Posterior vena cava (tissue), 2 donors: ENCODE results near the gene SLC7A5. TPM values are rescaled to one million over a fixed set of nuclear protein-coding genes. Genes with fewer than 3 reads are reported as not detected.
"Not testable (repeated sequence)": the region's sequence is repeated elsewhere in the genome, so short reads cannot be mapped to it uniquely, and the experiment has no call there.

ENCODE experiments used
- DNase-seq: peaks from one replicate; pipeline ENCODE4 v3.0.0-alpha.2; 2020; ENCODE audit warnings: low spot score
- intact Hi-C, 2 donors: fragments of 100-400 bp; cut with DNase I; formaldehyde crosslinking; loops; one replicate each; pipeline versions ENCODE4 v1.14.1 to v1.14.2; 2022 to 2023
- microRNA-seq, 2 donors: library from miRNA; unstranded; fragments of <30 nt; microRNA quantifications; one replicate each; pipeline ENCODE4 v1.2.0, GENCODE V29; 2020 to 2021; ENCODE audit warnings: borderline microRNAs expressed in 2 of 2
- total RNA-seq, 2 donors: library from RNA; stranded (reverse); fragmentation: NEBNext Ultra II Directional; extraction: Animal tissue kit (Norgen Biotek cat#: 25700); gene quantifications; one replicate each; pipeline ENCODE4 v1.2.1, GENCODE V29; 2021
- donor health status: DM: yes; HTN: yes; CAD: no.
- donor health status: DM: yes; HTN: yes; CAD: no.

The SLC7A5 gene
- total RNA-seq, 2 donors from 2014 or later = 13.6 to 17.7 TPM

GRCh38 chr16:87791295-87792204 lies 77.8 kb downstream of the SLC7A5 start:
- DNase-seq = no peak
- intact Hi-C loops = no loop called here

DNA sequence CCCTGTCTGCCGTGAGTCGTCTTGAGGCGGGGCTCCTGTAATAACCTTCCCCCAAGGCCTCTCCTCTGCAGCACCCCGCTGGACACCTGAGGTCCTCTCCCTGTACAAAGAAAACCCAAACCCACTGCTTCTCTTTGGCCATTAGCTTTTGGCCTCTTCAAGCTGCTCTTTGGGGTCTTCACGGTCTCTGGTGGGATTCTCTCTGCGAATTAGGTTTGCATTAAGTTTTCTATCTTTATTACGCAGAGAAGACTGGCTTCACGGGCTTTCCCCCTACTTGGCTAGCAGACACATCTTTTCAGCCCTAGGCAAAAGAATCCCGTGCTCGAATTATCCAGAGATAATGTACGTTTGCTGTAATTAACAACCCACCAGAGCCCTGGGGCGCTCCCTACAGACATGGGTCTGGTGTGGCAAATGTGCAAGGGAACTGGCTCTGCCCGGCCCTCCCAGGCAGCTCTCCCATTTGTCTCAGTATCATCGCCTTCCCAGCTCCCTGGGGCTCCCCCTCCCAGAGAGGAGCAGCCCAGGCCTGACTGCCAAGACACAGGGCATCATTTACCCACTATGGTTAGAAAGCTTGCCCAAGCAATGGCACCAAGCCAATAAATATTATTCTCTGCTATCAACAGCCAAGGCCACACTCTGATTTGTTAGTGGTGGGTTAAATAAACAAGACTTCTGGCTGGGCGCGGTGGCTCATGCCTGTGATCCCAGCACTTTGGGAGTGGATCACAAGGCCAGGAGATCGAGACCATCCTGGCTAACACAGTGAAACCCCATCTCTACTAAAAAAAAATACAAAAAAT lies 78.8 kb downstream of the SLC7A5 start:
- DNase-seq = no peak

DNA sequence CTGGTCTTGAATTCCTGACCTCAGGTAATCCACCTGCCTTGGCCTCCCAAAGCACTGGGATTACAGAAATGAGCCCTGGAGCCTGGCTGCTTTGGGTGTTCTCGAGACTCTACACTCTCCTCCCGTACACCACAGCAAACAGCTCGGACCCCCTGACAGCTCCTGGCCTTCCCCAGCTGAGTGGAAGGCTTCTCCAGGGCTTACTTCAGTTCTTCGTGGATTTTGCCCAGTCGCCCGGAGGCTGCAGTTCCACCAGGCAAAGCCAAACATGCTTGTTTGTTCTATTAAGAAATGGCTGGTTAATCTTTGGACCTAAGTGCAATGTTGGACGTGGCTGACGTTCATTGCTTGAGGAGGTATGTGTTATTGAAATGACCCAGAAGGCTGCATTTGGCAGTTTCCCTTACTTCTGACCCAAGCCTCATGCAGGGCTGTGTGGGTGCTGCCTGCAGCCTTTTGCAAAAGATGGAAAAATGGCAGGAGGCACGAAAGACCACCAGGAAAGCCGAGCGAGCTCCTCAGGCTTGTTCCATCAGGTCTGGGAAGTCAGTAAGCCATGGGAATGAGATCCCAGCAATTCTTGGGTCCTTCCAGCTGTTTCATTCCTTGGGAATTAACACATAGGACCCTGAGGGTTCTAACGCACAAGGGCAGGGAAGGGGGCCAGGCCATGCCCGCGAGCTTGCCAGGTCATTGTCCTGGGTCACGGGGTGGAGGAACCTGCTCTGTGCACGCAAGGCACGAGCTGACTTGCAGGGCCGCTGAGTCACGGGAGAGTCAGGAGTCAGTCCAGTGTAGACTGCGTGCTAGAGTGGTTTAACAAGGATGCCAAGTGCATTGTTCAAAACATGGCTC lies 79.6 kb downstream of the SLC7A5 start:
- intact Hi-C loops = no loop called here
- no peak for DNase-seq

More for the DNA sequence above, 78.8 kb downstream of the SLC7A5 start:
- intact Hi-C loops = no loop called here

GRCh38 chr16:87788730-87789436 lies 80.4 kb downstream of the SLC7A5 start:
- intact Hi-C loops, DNase-seq: not testable (repeated sequence)

GRCh38 chr16:87787451-87788091 lies 81.7 kb downstream of the SLC7A5 start:
- intact Hi-C loops, DNase-seq: not testable (repeated sequence)

DNA sequence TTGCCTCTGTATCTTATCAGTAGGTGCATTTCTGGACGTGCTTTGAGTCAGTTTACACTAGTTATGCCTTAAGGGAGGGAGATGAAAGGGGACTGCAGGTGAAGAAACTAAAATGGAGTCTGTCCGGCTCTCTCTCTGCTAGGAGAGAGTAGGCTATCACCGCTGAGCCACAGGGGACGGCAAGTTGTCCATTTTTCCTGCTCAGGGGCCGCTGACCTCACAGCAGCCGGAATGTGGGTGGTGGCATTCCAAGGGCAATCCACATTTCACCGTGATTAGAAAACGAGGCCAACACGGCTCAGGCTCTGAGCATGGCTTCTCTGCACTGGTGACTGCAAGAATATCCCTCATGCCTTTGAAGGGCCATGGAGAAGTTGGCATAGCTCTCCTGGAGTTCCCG lies 84.5 kb downstream of the SLC7A5 start:
- intact Hi-C loops = loop anchor here in 1 of 2 donors (5.0 kb wide), 1 partner anchor 87 kb away; no protein-coding TSS in a partner anchor

DNA sequence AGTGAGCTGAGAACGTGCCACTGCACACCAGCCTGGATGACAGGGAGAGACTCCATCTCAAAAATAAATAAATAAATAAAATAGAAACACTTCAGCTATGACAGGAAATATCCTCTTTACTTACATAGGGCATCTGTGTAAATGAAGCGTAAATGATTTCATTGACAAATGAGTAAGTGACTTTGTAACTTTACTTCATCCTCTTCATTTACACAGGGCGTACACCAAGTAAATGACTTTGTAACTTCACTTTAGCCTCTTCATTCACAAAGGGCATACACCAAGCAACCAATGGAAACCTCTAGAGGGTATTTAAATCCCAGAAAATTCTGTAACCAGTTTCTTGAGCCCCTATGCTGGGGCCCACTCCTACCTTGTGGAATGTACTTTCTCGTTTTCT lies 87.3 kb downstream of the SLC7A5 start:
- intact Hi-C loops = loop anchor here in 1 of 2 donors (5.0 kb wide), 1 partner anchor 90 kb away; no protein-coding TSS in a partner anchor
- DNase-seq = no peak

More for the DNA sequence above, 84.5 kb downstream of the SLC7A5 start:
- no peak for DNase-seq

DNA sequence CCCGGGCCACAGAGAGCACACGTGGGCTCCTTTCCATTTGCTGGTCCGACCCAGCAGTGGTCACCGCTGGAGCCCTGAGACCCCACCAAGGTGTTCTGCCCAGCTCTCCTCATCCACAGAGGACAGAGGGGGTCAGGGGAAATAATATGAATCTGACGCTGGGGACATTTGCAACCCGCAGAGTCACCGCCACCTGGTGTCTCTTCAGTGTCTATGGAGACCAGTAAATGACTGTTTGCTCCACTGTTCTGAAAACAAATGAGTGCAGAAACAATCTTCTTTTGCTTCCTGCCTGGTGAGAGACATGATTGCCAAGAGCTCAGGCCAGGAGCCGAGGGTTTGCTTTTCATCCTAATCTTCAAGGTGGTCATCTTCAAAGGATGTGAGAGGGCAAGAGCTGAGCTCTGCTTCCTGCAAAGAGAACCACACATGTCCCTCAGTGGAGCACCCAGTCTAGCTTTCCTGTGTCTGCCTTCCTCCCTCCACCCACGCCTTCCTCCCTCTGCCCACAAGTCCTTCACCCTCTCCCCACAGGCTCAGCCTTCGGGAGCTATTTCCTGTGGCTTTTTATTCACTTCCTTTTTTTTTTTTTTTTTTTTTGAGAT lies 88.8 kb downstream of the SLC7A5 start:
- intact Hi-C loops = loop anchor here in 1 of 2 donors (5.0 kb wide), 1 partner anchor 92 kb away; no protein-coding TSS in a partner anchor
- DNase-seq = no peak

Small RNA genes within 50 kb of the gene (microRNA-seq; reads per million reads assigned to microRNA genes)
- gene MIR6775 = 0 reads per million in 2 donors

Other genes starting within 250 kb of the SLC7A5 start
- 10 to 100 TPM; 19.8 to 21.9 TPM for gene KLHDC4, start 103.5 kb downstream of the SLC7A5 start, total RNA-seq
- gene CA5A, start 67.0 kb upstream of the SLC7A5 start, total RNA-seq = not detected
- 10 to 100 TPM; 14.7 to 20.9 TPM for gene BANP, start 81.9 kb upstream of the SLC7A5 start, total RNA-seq